Measurements from ENCODE around the gene ALPG.
A peak's percentile ranks its signal among the peaks of the same experiment; 100 is the strongest.

DNA sequence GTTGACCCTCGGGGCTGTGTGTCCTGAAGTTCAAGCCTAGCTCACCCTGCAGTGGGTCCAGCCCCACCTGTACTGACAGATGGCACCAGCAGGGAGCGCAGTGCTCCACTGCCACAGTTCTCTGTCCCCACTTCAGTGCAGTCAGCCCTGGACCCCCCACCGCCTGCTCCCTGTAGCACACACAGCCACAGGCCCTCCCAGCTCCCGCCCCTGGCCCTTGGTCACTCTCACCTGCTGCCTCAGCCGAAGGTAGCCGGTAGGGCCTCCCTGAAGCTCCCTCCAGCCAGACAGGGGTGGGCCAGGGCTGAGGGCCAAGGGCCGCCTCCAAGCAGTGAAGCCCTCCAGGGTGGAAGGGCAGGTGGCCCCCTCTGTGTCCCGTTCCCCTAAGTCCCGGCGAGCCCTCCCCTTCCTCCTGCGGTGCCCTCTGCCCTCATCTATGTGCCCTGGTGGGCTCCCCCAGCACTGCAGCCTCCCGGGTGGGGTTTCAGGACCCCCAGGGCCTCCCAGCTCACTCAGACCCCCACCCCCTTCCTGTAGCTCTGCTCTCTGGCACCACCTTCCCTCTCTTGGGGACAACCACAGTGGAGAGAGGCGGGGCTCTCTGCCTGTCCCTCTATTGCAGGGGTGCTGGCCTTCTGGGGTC, 38.9 kb upstream of the ALPG start:
- TF ChIP-seq EGR1 (IDR thresholded peaks at IDR 0.05; ENCODE audit: borderline replicate concordance in 1 of 2, low read depth in 2 of 2, low read length in 2 of 2) (no peak), SIX5 (IDR thresholded peaks at IDR 0.05; ENCODE audit: low read depth, low read length, severe bottlenecking) (no peak), NFYB (IDR thresholded peaks at IDR 0.05; ENCODE audit: insufficient read depth, low read depth, low read length) (no peak), TCF12 (IDR thresholded peaks at IDR 0.05; ENCODE audit: low read depth, low read length) (no peak), JUND (IDR thresholded peaks at IDR 0.05; ENCODE audit: low read depth, low read length) (no peak), MXI1 (IDR thresholded peaks at IDR 0.05; ENCODE audit: low read depth, low read length) (no peak), RAD21 (IDR thresholded peaks at IDR 0.05; ENCODE audit: insufficient read depth, low read depth, low read length) (0 out of 2 replicates have a peak, but pooled peaks have one; percentile 7), CEBPB (IDR thresholded peaks at IDR 0.05; ENCODE audit: borderline replicate concordance in 1 of 2, low read depth in 2 of 2, low read length in 2 of 2) (no peak), POLR2A (IDR thresholded peaks at IDR 0.05; ENCODE audit: low read depth, low read length) (no peak), GATAD2B (conservative IDR thresholded peaks at IDR 0.05; ENCODE audit: low read depth) (no peak)
- TF ChIP-seq, protein P1, sequence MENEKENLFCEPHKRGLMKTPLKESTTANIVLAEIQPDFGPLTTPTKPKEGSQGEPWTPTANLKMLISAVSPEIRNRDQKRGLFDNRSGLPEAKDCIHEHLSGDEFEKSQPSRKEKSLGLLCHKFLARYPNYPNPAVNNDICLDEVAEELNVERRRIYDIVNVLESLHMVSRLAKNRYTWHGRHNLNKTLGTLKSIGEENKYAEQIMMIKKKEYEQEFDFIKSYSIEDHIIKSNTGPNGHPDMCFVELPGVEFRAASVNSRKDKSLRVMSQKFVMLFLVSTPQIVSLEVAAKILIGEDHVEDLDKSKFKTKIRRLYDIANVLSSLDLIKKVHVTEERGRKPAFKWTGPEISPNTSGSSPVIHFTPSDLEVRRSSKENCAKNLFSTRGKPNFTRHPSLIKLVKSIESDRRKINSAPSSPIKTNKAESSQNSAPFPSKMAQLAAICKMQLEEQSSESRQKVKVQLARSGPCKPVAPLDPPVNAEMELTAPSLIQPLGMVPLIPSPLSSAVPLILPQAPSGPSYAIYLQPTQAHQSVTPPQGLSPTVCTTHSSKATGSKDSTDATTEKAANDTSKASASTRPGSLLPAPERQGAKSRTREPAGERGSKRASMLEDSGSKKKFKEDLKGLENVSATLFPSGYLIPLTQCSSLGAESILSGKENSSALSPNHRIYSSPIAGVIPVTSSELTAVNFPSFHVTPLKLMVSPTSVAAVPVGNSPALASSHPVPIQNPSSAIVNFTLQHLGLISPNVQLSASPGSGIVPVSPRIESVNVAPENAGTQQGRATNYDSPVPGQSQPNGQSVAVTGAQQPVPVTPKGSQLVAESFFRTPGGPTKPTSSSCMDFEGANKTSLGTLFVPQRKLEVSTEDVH (IDR thresholded peaks at IDR 0.05; ENCODE audit: low read depth, partially characterized antibody) = no peak
- TF ChIP-seq, protein P2, sequence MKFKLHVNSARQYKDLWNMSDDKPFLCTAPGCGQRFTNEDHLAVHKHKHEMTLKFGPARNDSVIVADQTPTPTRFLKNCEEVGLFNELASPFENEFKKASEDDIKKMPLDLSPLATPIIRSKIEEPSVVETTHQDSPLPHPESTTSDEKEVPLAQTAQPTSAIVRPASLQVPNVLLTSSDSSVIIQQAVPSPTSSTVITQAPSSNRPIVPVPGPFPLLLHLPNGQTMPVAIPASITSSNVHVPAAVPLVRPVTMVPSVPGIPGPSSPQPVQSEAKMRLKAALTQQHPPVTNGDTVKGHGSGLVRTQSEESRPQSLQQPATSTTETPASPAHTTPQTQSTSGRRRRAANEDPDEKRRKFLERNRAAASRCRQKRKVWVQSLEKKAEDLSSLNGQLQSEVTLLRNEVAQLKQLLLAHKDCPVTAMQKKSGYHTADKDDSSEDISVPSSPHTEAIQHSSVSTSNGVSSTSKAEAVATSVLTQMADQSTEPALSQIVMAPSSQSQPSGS (IDR thresholded peaks at IDR 0.05; ENCODE audit: low read length) = no peak
- TF ChIP-seq, protein P3, sequence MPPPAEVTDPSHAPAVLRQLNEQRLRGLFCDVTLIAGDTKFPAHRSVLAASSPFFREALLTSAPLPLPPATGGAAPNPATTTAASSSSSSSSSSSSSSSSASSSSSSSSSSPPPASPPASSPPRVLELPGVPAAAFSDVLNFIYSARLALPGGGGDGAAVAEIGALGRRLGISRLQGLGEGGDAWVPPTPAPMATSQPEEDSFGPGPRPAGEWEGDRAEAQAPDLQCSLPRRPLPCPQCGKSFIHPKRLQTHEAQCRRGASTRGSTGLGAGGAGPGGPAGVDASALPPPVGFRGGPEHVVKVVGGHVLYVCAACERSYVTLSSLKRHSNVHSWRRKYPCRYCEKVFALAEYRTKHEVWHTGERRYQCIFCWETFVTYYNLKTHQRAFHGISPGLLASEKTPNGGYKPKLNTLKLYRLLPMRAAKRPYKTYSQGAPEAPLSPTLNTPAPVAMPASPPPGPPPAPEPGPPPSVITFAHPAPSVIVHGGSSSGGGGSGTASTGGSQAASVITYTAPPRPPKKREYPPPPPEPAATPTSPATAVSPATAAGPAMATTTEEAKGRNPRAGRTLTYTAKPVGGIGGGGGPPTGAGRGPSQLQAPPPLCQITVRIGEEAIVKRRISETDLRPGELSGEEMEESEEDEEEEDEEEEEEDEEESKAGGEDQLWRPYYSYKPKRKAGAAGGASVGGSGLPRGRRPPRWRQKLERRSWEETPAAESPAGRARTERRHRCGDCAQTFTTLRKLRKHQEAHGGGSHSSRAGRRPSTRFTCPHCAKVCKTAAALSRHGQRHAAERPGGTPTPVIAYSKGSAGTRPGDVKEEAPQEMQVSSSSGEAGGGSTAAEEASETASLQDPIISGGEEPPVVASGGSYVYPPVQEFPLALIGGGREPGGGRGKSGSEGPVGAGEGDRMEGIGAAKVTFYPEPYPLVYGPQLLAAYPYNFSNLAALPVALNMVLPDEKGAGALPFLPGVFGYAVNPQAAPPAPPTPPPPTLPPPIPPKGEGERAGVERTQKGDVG (CRISPR knock-in tag; IDR thresholded peaks at IDR 0.05) = no peak

All from GM12878 (cell line).